Measurements from ENCODE around the gene GRIN2C.
"Not testable (repeated sequence)": the region's sequence is repeated elsewhere in the genome, so short reads cannot be mapped to it uniquely, and the experiment has no call there.

The GRIN2C gene

GRCh38 chr17:74859459-74860228 lies at the start of gene GRIN2C:
Gene GRIN2C, minus strand, starts transcription at chr17:74859885. Its CDS starts 4,793 bp downstream, at chr17:74855092.
- H3K9me3 Mint-ChIP-seq, result no peaks in the 10 kb centered on the region
- ATAC-seq (peak; percentile 23), DNase-seq (ENCODE audit: low spot score in 2 of 2) (peak in 1 of 2 donors; percentile 36)
- H3K4me3 Mint-ChIP-seq, result peak within 1 kb of the TSS; percentile 54
- H3K36me3 Mint-ChIP-seq, result peaks cover 10% of the 10 kb centered on the region
- no peak within 1 kb of the TSS for H3K27ac Mint-ChIP-seq
- H3K4me1 Mint-ChIP-seq, result peaks cover 12% of the 10 kb centered on the region

- not testable (repeated sequence) for H3K4me1 Mint-ChIP-seq; DNase-seq (ENCODE audit: low spot score in 2 of 2); H3K4me3 Mint-ChIP-seq; H3K36me3 Mint-ChIP-seq; H3K27ac Mint-ChIP-seq; H3K9me3 Mint-ChIP-seq; ATAC-seq
Measured at GRCh38 chr17:74909097-74909496, 49.4 kb upstream of the GRIN2C start.

GRCh38 chr17:74907012-74907411 lies 47.3 kb upstream of the GRIN2C start:
- no peak overlapping the region for H3K27ac Mint-ChIP-seq
- no peaks in the 10 kb centered on the region for H3K4me1 Mint-ChIP-seq
- DNase-seq (ENCODE audit: low spot score in 2 of 2) (no peak), ATAC-seq (no peak)
- no peaks in the 10 kb centered on the region for H3K9me3 Mint-ChIP-seq
- H3K36me3 Mint-ChIP-seq, result no peaks in the 10 kb centered on the region
- H3K4me3 Mint-ChIP-seq, result no peak overlapping the region

GRCh38 chr17:74906214-74906793 lies 46.6 kb upstream of the GRIN2C start:
- not testable (repeated sequence) for H3K36me3 Mint-ChIP-seq, ATAC-seq

GRCh38 chr17:74904687-74905409 lies 45.2 kb upstream of the GRIN2C start:
- H3K9me3 Mint-ChIP-seq, result no peaks in the 10 kb centered on the region
- ATAC-seq, result peak; percentile 67

More at GRCh38 chr17:74906214-74906793, 46.6 kb upstream of the GRIN2C start:
- H3K27ac Mint-ChIP-seq; H3K9me3 Mint-ChIP-seq; H3K4me3 Mint-ChIP-seq; DNase-seq (ENCODE audit: low spot score in 2 of 2); H3K4me1 Mint-ChIP-seq: not testable (repeated sequence)

GRCh38 chr17:74903671-74904070 lies 44.0 kb upstream of the GRIN2C start:
- no peaks in the 10 kb centered on the region for H3K9me3 Mint-ChIP-seq
- DNase-seq (ENCODE audit: low spot score in 2 of 2), result no peak
- no peak overlapping the region for H3K4me3 Mint-ChIP-seq
- H3K36me3 Mint-ChIP-seq, result no peaks in the 10 kb centered on the region
- H3K27ac Mint-ChIP-seq, result no peak overlapping the region
- ATAC-seq, result no peak
- H3K4me1 Mint-ChIP-seq, result no peaks in the 10 kb centered on the region

More at GRCh38 chr17:74904687-74905409, 45.2 kb upstream of the GRIN2C start:
- no peak overlapping the region for H3K4me3 Mint-ChIP-seq
- no peak for DNase-seq (ENCODE audit: low spot score in 2 of 2)
- H3K4me1 Mint-ChIP-seq, result no peaks in the 10 kb centered on the region
- H3K27ac Mint-ChIP-seq, result no peak overlapping the region
- no peaks in the 10 kb centered on the region for H3K36me3 Mint-ChIP-seq

- H3K27ac Mint-ChIP-seq, result no peak overlapping the region
- H3K9me3 Mint-ChIP-seq, result no peaks in the 10 kb centered on the region
- no peaks in the 10 kb centered on the region for H3K36me3 Mint-ChIP-seq
- no peak for ATAC-seq
- no peak overlapping the region for H3K4me3 Mint-ChIP-seq
- DNase-seq (ENCODE audit: low spot score in 2 of 2), result no peak
- H3K4me1 Mint-ChIP-seq, result no peaks in the 10 kb centered on the region
Measured at GRCh38 chr17:74903034-74903433, 43.3 kb upstream of the GRIN2C start.

GRCh38 chr17:74901353-74902135 lies 41.9 kb upstream of the GRIN2C start:
- Mint-ChIP-seq H3K27ac (no peak overlapping the region), H3K9me3 (no peaks in the 10 kb centered on the region), H3K4me1 (no peaks in the 10 kb centered on the region), H3K4me3 (no peak overlapping the region), H3K36me3 (no peaks in the 10 kb centered on the region)
- no peak for ATAC-seq
- DNase-seq (ENCODE audit: low spot score in 2 of 2), result no peak

- H3K4me1 Mint-ChIP-seq, result no peaks in the 10 kb centered on the region
- no peak overlapping the region for H3K4me3 Mint-ChIP-seq
- ATAC-seq, result no peak
- no peaks in the 10 kb centered on the region for H3K9me3 Mint-ChIP-seq
- H3K27ac Mint-ChIP-seq, result no peak overlapping the region
- H3K36me3 Mint-ChIP-seq, result no peaks in the 10 kb centered on the region
- DNase-seq (ENCODE audit: low spot score in 2 of 2), result no peak
Measured at GRCh38 chr17:74900208-74900607, 40.5 kb upstream of the GRIN2C start.

- Mint-ChIP-seq H3K4me1 (peaks cover 6% of the 10 kb centered on the region), H3K27ac (no peak overlapping the region), H3K9me3 (no peaks in the 10 kb centered on the region), H3K4me3 (no peak overlapping the region), H3K36me3 (no peaks in the 10 kb centered on the region)
- no peak for DNase-seq (ENCODE audit: low spot score in 2 of 2)
- ATAC-seq, result no peak
Measured at GRCh38 chr17:74898376-74898946, 38.8 kb upstream of the GRIN2C start.

GRCh38 chr17:74893936-74894671 lies 34.4 kb upstream of the GRIN2C start:
- Mint-ChIP-seq H3K4me1 (peaks cover 6% of the 10 kb centered on the region), H3K36me3 (no peaks in the 10 kb centered on the region), H3K9me3 (no peaks in the 10 kb centered on the region), H3K4me3 (peak overlapping the region; percentile 42), H3K27ac (no peak overlapping the region)
- ATAC-seq, result no peak
- no peak for DNase-seq (ENCODE audit: low spot score in 2 of 2)

- Mint-ChIP-seq H3K4me3 (peak within 1 kb of the TSS; percentile 42), H3K27ac (no peak within 1 kb of the TSS), H3K4me1 (peaks cover 6% of the 10 kb centered on the region), H3K36me3 (no peaks in the 10 kb centered on the region), H3K9me3 (no peaks in the 10 kb centered on the region)
- DNase-seq (ENCODE audit: low spot score in 2 of 2) (no peak), ATAC-seq (peak; percentile 46)
Measured at GRCh38 chr17:74892974-74893911, 33.6 kb upstream of the GRIN2C start, which contains the start of gene FADS6. Gene FADS6, minus strand, starts transcription at chr17:74893633. Its CDS starts 38 bp downstream, at chr17:74893595.

- Mint-ChIP-seq H3K36me3 (no peaks in the 10 kb centered on the region), H3K9me3 (no peaks in the 10 kb centered on the region), H3K4me3 (no peak overlapping the region), H3K4me1 (peaks cover 6% of the 10 kb centered on the region), H3K27ac (no peak overlapping the region)
- ATAC-seq (peak; percentile 6), DNase-seq (ENCODE audit: low spot score in 2 of 2) (no peak)
Measured at GRCh38 chr17:74892013-74892841, 32.5 kb upstream of the GRIN2C start.
